ENCODE data around the gene PTPRM. TPM values are rescaled to one million over a fixed set of nuclear protein-coding genes. Genes with fewer than 3 reads are reported as not detected.
"Not testable (repeated sequence)": the region's sequence is repeated elsewhere in the genome, so short reads cannot be mapped to it uniquely, and the experiment has no call there.

The PTPRM gene
- polyA plus RNA-seq, 4 donors: 82.9 to 104 (median 97.8) TPM

GRCh38 chr18:8020132-8020846 is 453.2 kb downstream of the PTPRM start:
- DNase-seq (ENCODE audit: low read depth in 4 of 4, low spot score in 3 of 4): no peak

GRCh38 chr18:8029061-8029460 is 461.9 kb downstream of the PTPRM start:
- DNase-seq (ENCODE audit: low read depth in 4 of 4, low spot score in 3 of 4): no peak

- DNase-seq (ENCODE audit: low read depth in 4 of 4, low spot score in 3 of 4): no peak
Observed at GRCh38 chr18:8029731-8030130, 462.6 kb downstream of the PTPRM start.

- no peak for DNase-seq (ENCODE audit: low read depth in 4 of 4, low spot score in 3 of 4)
Observed at GRCh38 chr18:8030201-8030600, 463.1 kb downstream of the PTPRM start.

GRCh38 chr18:8031496-8031895 is 464.4 kb downstream of the PTPRM start:
- DNase-seq (ENCODE audit: low read depth in 4 of 4, low spot score in 3 of 4): no peak

GRCh38 chr18:8034674-8035073 is 467.6 kb downstream of the PTPRM start:
- no peak for DNase-seq (ENCODE audit: low read depth in 4 of 4, low spot score in 3 of 4)

- peak in 2 of 4 donors; percentile 8 to 22 for DNase-seq (ENCODE audit: low read depth in 4 of 4, low spot score in 3 of 4)
Observed at GRCh38 chr18:8036551-8036950, 469.4 kb downstream of the PTPRM start.

- no peak for DNase-seq (ENCODE audit: low read depth in 4 of 4, low spot score in 3 of 4)
Observed at GRCh38 chr18:8037296-8037695, 470.2 kb downstream of the PTPRM start.

GRCh38 chr18:8040021-8040420 is 472.9 kb downstream of the PTPRM start:
- no peak for DNase-seq (ENCODE audit: low read depth in 4 of 4, low spot score in 3 of 4)

GRCh38 chr18:8041526-8042111 is 474.5 kb downstream of the PTPRM start:
- DNase-seq (ENCODE audit: low read depth in 4 of 4, low spot score in 3 of 4): no peak

GRCh38 chr18:8044004-8044403 is 476.9 kb downstream of the PTPRM start:
- no peak for DNase-seq (ENCODE audit: low read depth in 4 of 4, low spot score in 3 of 4)

GRCh38 chr18:8045160-8045883 is 478.2 kb downstream of the PTPRM start:
- no peak for DNase-seq (ENCODE audit: low read depth in 4 of 4, low spot score in 3 of 4)

GRCh38 chr18:8045884-8046281 is 478.8 kb downstream of the PTPRM start:
- DNase-seq (ENCODE audit: low read depth in 4 of 4, low spot score in 3 of 4): no peak

- no peak for DNase-seq (ENCODE audit: low read depth in 4 of 4, low spot score in 3 of 4)
Observed at GRCh38 chr18:8046441-8046840, 479.3 kb downstream of the PTPRM start.

GRCh38 chr18:8049147-8049546 is 482.0 kb downstream of the PTPRM start:
- DNase-seq (ENCODE audit: low read depth in 4 of 4, low spot score in 3 of 4): no peak

GRCh38 chr18:8050616-8051329 is 483.7 kb downstream of the PTPRM start:
- no peak for DNase-seq (ENCODE audit: low read depth in 4 of 4, low spot score in 3 of 4)

GRCh38 chr18:8051453-8051852 is 484.3 kb downstream of the PTPRM start:
- DNase-seq (ENCODE audit: low read depth in 4 of 4, low spot score in 3 of 4): no peak

GRCh38 chr18:8052237-8052701 is 485.2 kb downstream of the PTPRM start:
- no peak for DNase-seq (ENCODE audit: low read depth in 4 of 4, low spot score in 3 of 4)

- DNase-seq (ENCODE audit: low read depth in 4 of 4, low spot score in 3 of 4): no peak
Observed at GRCh38 chr18:8056723-8057122, 489.6 kb downstream of the PTPRM start.

- DNase-seq (ENCODE audit: low read depth in 4 of 4, low spot score in 3 of 4): not testable (repeated sequence)
Observed at GRCh38 chr18:8063152-8063551, 496.0 kb downstream of the PTPRM start.

GRCh38 chr18:8063733-8064132 is 496.6 kb downstream of the PTPRM start:
- DNase-seq (ENCODE audit: low read depth in 4 of 4, low spot score in 3 of 4): no peak
